Neural cell (in vitro differentiated cells): ENCODE results near the gene PLXDC2. TPM values are rescaled to one million over a fixed set of nuclear protein-coding genes. Genes with fewer than 3 reads are reported as not detected.

Experiments used
- H2AFZ ChIP-seq: fragments of 200-600, 300-800 bp; sonication (generic), shearing (Covaris generic); 2 replicates; pipeline ENCODE4 v1.6.0; 2014; ENCODE audit warnings: low read depth, mild to moderate bottlenecking, antibody characterized with exemption, low read length, moderate library complexity
- H3F3A ChIP-seq: fragments of 200-600 bp; shearing (Covaris generic); 2 replicates; pipeline ENCODE4 v1.6.1; 2016; ENCODE audit warnings: mild to moderate bottlenecking, moderate library complexity, mixed read lengths, antibody characterized with exemption, low read length; ENCODE audit not compliant: insufficient read depth, poor library complexity, severe bottlenecking
- H3K27ac ChIP-seq: fragments of 200-600, 300-800 bp; sonication (generic), shearing (Covaris generic); 2 replicates; pipeline ENCODE4 v1.5.1; 2014; ENCODE audit warnings: mild to moderate bottlenecking, low read length, moderate library complexity
- H3K27me3 ChIP-seq: fragments of 300-800, 200-600 bp; sonication (generic), shearing (Covaris generic); 2 replicates; pipeline ENCODE4 v1.6.0; 2014; ENCODE audit warnings: mild to moderate bottlenecking, low read depth, low read length, moderate library complexity; ENCODE audit not compliant: insufficient read depth
- H3K36me3 ChIP-seq: fragments of 300-800, 200-600 bp; sonication (generic), shearing (Covaris generic); 2 replicates; pipeline ENCODE4 v1.5.1; 2014; ENCODE audit warnings: mild to moderate bottlenecking, antibody characterized with exemption, low read length, moderate library complexity; ENCODE audit not compliant: insufficient read depth
- H3K4me2 ChIP-seq: fragments of 300-800, 200-600 bp; sonication (generic), shearing (Covaris generic); 2 replicates; pipeline ENCODE4 v1.6.0; 2014; ENCODE audit warnings: mild to moderate bottlenecking, low read length
- H3K4me3 ChIP-seq: fragments of 300-800, 200-600 bp; sonication (generic), shearing (Covaris generic); 2 replicates; pipeline ENCODE4 v1.5.1; 2014; ENCODE audit warnings: mild to moderate bottlenecking, low read length, moderate library complexity
- H3K79me2 ChIP-seq: fragments of 200-600 bp; shearing (Covaris generic); replicated peaks from 2 replicates; pipeline ENCODE4 v1.6.0; 2014; ENCODE audit warnings: mild to moderate bottlenecking, low read length, moderate library complexity; ENCODE audit not compliant: insufficient read depth
- H3K9ac ChIP-seq: fragments of 300-800, 200-600 bp; sonication (generic), shearing (Covaris generic); 2 replicates; pipeline ENCODE4 v1.6.1; 2016; ENCODE audit warnings: mild to moderate bottlenecking, low read length, mixed read lengths
- H3K9me2 ChIP-seq: fragments of 200-600 bp; shearing (Covaris generic); 2 replicates; pipeline ENCODE4 v1.6.1; 2016; ENCODE audit warnings: mild to moderate bottlenecking, low read length, mixed read lengths; ENCODE audit not compliant: insufficient read depth
- H3K9me3 ChIP-seq: fragments of 200-600, 300-800 bp; sonication (generic), shearing (Covaris generic); 2 replicates; pipeline ENCODE4 v1.6.1; 2016; ENCODE audit warnings: mild to moderate bottlenecking, mixed run types, low read length, moderate library complexity, mixed read lengths
- H4K20me1 ChIP-seq: fragments of 200-600 bp; shearing (Covaris generic); 2 replicates; pipeline ENCODE4 v1.6.1; 2016; ENCODE audit warnings: mild to moderate bottlenecking, mixed run types; ENCODE audit not compliant: insufficient read depth
- EP300 ChIP-seq: fragments of 450-650 bp; conservative IDR thresholded peaks from 2 replicates; pipeline ENCODE4 v1.6.1; 2014; ENCODE audit warnings: antibody characterized with exemption, mild to moderate bottlenecking, moderate library complexity; ENCODE audit not compliant: poor library complexity, severe bottlenecking
- EZH2 ChIP-seq: fragments of 200-600, 300-800 bp; shearing (Covaris generic), sonication (generic); IDR thresholded peaks from 2 replicates; pipeline ENCODE4 v1.6.1; 2014; ENCODE audit warnings: antibody characterized with exemption, low read length, borderline replicate concordance, mild to moderate bottlenecking; ENCODE audit not compliant: insufficient read depth, poor library complexity, severe bottlenecking
- MXI1 ChIP-seq: fragments of 450-650 bp; conservative IDR thresholded peaks from 2 replicates; pipeline ENCODE4 v1.6.1; 2014; ENCODE audit warnings: antibody characterized with exemption, mild to moderate bottlenecking; ENCODE audit not compliant: poor library complexity, severe bottlenecking
- POLR2AphosphoS5 ChIP-seq: IDR thresholded peaks from 2 replicates; pipeline ENCODE4 v1.6.1; 2012
- RAD21 ChIP-seq: fragments of 450-650 bp; conservative IDR thresholded peaks from 2 replicates; pipeline ENCODE4 v1.6.1; 2014; ENCODE audit warnings: antibody characterized with exemption, mild to moderate bottlenecking, moderate library complexity
- SMC3 ChIP-seq: fragments of 450-650 bp; conservative IDR thresholded peaks from 2 replicates; pipeline ENCODE4 v1.6.1; 2014; ENCODE audit warnings: antibody characterized with exemption, mild to moderate bottlenecking, moderate library complexity; ENCODE audit not compliant: poor library complexity
- TAF1 ChIP-seq: IDR thresholded peaks from 2 replicates; pipeline ENCODE4 v1.6.1; 2012; ENCODE audit warnings: low read depth
- polyA plus RNA-seq: library from polyadenylated mRNA; depleted of rRNA; stranded (reverse); fragments of >200 nt; gene quantifications from 2 replicates; pipeline ENCODE4 v1.2.3, GENCODE V29; 2014
- TF ChIP-seq, protein P1 (sequence below): IDR thresholded peaks from 2 replicates; pipeline ENCODE4 v1.6.1; 2012; ENCODE audit warnings: borderline replicate concordance
- TF ChIP-seq, protein P2 (sequence below): fragments of 450-650 bp; IDR thresholded peaks from 2 replicates; pipeline ENCODE4 v1.5.1; 2014; ENCODE audit warnings: antibody characterized with exemption, mild to moderate bottlenecking, moderate library complexity; ENCODE audit not compliant: poor library complexity, severe bottlenecking

The PLXDC2 gene
- polyA plus RNA-seq, 1 donor from 2014 or later: 2.3 TPM

GRCh38 chr10:20091698-20092097 is 275.5 kb downstream of the PLXDC2 start:
- Histone ChIP-seq H4K20me1 (no peaks in the 10 kb centered on the region), H3K79me2 (no peaks in the 10 kb centered on the region), H3K4me3 (no peak overlapping the region), H3K36me3 (no peaks in the 10 kb centered on the region), H3K9me3 (no peaks in the 10 kb centered on the region), H3K4me2 (no peak overlapping the region), H2AFZ (no peak overlapping the region), H3K27ac (no peak overlapping the region), H3K9ac (no peak overlapping the region), H3K9me2 (no peaks in the 10 kb centered on the region), H3K27me3 (no peaks in the 10 kb centered on the region), H3F3A (no peaks in the 10 kb centered on the region)
- TF ChIP-seq, protein P1, sequence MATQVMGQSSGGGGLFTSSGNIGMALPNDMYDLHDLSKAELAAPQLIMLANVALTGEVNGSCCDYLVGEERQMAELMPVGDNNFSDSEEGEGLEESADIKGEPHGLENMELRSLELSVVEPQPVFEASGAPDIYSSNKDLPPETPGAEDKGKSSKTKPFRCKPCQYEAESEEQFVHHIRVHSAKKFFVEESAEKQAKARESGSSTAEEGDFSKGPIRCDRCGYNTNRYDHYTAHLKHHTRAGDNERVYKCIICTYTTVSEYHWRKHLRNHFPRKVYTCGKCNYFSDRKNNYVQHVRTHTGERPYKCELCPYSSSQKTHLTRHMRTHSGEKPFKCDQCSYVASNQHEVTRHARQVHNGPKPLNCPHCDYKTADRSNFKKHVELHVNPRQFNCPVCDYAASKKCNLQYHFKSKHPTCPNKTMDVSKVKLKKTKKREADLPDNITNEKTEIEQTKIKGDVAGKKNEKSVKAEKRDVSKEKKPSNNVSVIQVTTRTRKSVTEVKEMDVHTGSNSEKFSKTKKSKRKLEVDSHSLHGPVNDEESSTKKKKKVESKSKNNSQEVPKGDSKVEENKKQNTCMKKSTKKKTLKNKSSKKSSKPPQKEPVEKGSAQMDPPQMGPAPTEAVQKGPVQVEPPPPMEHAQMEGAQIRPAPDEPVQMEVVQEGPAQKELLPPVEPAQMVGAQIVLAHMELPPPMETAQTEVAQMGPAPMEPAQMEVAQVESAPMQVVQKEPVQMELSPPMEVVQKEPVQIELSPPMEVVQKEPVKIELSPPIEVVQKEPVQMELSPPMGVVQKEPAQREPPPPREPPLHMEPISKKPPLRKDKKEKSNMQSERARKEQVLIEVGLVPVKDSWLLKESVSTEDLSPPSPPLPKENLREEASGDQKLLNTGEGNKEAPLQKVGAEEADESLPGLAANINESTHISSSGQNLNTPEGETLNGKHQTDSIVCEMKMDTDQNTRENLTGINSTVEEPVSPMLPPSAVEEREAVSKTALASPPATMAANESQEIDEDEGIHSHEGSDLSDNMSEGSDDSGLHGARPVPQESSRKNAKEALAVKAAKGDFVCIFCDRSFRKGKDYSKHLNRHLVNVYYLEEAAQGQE: no peak
- TF ChIP-seq EP300 (no peak), TAF1 (no peak), EZH2 (no peak), MXI1 (no peak), RAD21 (no peak), SMC3 (no peak), POLR2AphosphoS5 (no peak)
- TF ChIP-seq, protein P2, sequence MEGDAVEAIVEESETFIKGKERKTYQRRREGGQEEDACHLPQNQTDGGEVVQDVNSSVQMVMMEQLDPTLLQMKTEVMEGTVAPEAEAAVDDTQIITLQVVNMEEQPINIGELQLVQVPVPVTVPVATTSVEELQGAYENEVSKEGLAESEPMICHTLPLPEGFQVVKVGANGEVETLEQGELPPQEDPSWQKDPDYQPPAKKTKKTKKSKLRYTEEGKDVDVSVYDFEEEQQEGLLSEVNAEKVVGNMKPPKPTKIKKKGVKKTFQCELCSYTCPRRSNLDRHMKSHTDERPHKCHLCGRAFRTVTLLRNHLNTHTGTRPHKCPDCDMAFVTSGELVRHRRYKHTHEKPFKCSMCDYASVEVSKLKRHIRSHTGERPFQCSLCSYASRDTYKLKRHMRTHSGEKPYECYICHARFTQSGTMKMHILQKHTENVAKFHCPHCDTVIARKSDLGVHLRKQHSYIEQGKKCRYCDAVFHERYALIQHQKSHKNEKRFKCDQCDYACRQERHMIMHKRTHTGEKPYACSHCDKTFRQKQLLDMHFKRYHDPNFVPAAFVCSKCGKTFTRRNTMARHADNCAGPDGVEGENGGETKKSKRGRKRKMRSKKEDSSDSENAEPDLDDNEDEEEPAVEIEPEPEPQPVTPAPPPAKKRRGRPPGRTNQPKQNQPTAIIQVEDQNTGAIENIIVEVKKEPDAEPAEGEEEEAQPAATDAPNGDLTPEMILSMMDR: no peak

- Histone ChIP-seq H3K27ac (peak overlapping the region; percentile 64), H4K20me1 (no peaks in the 10 kb centered on the region), H3K36me3 (no peaks in the 10 kb centered on the region), H2AFZ (no peak overlapping the region), H3K4me3 (no peak overlapping the region), H3K4me2 (no peak overlapping the region), H3K79me2 (no peaks in the 10 kb centered on the region), H3K9me2 (no peaks in the 10 kb centered on the region), H3K9ac (no peak overlapping the region), H3F3A (no peaks in the 10 kb centered on the region), H3K9me3 (no peaks in the 10 kb centered on the region), H3K27me3 (no peaks in the 10 kb centered on the region)
- TF ChIP-seq TAF1 (no peak), POLR2AphosphoS5 (no peak)
These were observed 277.4 kb downstream of the PLXDC2 start for GRCh38 chr10:20093600-20093999.
